ENCODE results near the gene NME7.
A peak's percentile ranks its signal among the peaks of the same experiment; 100 is the strongest.

Gene NME7

DNA sequence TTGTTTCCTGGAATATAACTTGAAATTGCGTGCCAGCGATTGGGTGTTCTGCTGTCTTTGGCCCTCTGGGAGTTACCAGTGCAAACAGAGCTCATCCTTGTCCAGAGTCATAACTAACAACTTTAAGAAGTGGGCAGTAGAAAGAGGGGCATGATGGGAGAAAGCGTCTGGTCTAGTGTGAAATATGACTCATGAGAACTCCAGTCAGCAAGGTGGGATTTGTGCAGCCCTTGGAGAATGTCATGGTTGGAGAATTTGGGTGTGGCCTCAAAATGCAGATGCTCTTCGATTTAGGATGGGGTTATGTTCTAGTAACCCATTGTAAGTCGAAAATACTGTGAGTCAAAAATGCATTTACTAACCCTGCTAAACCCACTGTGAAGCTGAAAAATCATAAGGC, 248.2 kb downstream of the NME7 start:
- no peak overlapping the region for H3K4me3 Mint-ChIP-seq
- DNase-seq, result no peak
- no peak overlapping the region for H3K27ac Mint-ChIP-seq
- H3K4me1 Mint-ChIP-seq (ENCODE audit: low read depth), result peaks cover 12% of the 10 kb centered on the region
- no peaks in the 10 kb centered on the region for H3K9me3 Mint-ChIP-seq
- H3K27me3 Mint-ChIP-seq, result no peaks in the 10 kb centered on the region
- peaks cover 4% of the 10 kb centered on the region for H3K36me3 Mint-ChIP-seq (ENCODE audit: low read depth)

DNA sequence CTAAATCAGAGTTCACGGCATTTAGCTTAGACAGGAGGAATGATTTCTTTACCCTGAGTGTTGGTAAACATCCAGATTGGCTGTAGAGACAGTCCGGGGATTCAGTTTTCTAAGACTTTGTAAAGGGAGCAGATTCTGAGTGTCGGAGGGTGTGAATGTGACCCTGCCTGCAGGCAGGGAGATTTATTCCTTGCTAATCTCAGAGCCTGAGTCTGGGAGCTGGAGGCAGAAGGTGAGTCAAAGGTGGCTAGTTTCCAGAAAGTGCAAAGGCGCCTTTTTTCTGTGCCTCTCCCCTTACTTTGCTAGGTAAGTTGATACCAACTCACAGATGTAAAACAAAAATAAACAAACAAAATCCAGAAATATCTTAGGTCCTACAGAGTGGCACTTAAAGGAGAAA, 249.4 kb downstream of the NME7 start:
- Mint-ChIP-seq H3K9me3 (no peaks in the 10 kb centered on the region), H3K36me3 (ENCODE audit: low read depth) (peaks cover 4% of the 10 kb centered on the region), H3K4me1 (ENCODE audit: low read depth) (peaks cover 12% of the 10 kb centered on the region), H3K4me3 (no peak overlapping the region), H3K27ac (no peak overlapping the region), H3K27me3 (no peaks in the 10 kb centered on the region)
- no peak for DNase-seq

DNA sequence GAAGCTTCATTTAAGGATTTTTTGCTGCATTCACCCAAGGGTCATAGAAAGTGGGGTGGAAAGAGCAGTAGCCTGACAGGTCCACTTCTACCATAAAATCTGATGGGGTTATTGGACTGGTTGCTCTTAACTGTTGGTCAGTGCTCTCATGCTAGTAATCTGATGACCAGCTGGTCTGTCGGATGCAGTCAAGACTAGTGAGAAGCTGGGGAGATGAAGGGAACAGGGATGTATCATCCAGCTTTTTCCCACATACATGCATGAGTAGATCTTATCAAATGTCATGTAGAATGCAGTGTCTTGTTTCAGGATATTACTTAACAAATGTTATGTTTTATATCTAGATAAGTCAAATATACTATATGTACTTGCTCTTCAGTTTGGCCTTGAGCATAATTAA, 250.0 kb downstream of the NME7 start:
- Mint-ChIP-seq H3K4me1 (ENCODE audit: low read depth) (peaks cover 12% of the 10 kb centered on the region), H3K9me3 (no peaks in the 10 kb centered on the region), H3K27ac (no peak overlapping the region), H3K4me3 (no peak overlapping the region), H3K27me3 (peaks cover 1% of the 10 kb centered on the region), H3K36me3 (ENCODE audit: low read depth) (peaks cover 7% of the 10 kb centered on the region)
- DNase-seq, result no peak

DNA sequence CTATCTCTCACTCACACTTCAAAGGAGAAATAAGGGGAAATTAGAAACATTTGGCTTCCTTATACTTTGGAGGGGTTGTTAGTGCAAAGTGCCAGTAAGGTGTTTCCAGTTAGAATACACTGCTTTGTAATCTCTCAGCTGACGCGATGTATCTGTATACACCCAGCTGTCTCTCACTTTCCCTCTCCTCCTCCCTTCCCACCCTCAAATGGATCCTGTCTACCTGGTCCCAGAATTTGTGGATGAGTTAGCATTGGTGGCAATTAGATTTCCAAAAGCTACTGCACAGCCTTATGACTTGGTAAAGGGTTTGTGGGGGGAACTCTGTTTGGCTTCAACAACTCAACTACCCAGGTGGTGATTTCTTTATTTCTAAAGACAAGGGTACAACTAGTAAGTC, 250.6 kb downstream of the NME7 start:
- no peak for DNase-seq
- Mint-ChIP-seq H3K36me3 (ENCODE audit: low read depth) (peaks cover 12% of the 10 kb centered on the region), H3K27ac (peak overlapping the region; percentile 19), H3K27me3 (peaks cover 7% of the 10 kb centered on the region), H3K9me3 (no peaks in the 10 kb centered on the region), H3K4me3 (no peak overlapping the region), H3K4me1 (ENCODE audit: low read depth) (peaks cover 12% of the 10 kb centered on the region)

DNA sequence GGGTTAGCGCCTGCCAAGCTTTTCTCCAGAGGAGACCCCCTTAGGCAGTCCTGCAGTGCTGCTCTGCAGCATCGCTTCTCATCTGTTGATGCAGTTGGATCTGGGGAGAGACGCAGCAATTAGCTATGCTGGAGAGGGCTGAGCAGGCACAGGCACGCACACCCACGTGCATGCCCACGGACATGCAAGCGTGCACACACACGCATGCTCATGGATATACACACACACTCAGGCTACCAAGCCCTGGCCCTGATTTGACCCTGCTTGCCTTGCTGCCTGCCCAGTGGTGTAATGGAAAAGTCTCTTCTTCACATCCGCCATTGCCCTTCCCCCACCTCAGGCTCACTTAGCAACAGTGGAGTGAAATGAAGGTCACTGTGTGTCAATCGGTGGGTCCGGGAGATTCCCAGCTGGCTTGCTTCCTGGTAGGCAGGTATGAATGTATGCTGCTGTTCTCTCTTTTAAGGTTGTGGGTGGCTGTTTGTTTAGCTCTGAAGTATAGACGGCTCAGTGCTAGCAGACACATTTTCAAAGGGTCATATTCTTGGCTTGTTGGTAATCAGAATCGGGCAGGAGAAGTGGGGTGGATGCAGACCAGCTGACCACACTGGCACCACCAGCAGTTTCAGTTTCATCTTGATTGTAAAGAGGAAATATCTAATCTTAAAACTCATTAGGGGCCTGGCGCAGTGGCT, 251.6 kb downstream of the NME7 start:
- Mint-ChIP-seq H3K36me3 (ENCODE audit: low read depth) (peaks cover 13% of the 10 kb centered on the region), H3K4me1 (ENCODE audit: low read depth) (peaks cover 15% of the 10 kb centered on the region), H3K4me3 (no peak overlapping the region), H3K27ac (no peak overlapping the region), H3K27me3 (peaks cover 8% of the 10 kb centered on the region), H3K9me3 (no peaks in the 10 kb centered on the region)
- no peak for DNase-seq

DNA sequence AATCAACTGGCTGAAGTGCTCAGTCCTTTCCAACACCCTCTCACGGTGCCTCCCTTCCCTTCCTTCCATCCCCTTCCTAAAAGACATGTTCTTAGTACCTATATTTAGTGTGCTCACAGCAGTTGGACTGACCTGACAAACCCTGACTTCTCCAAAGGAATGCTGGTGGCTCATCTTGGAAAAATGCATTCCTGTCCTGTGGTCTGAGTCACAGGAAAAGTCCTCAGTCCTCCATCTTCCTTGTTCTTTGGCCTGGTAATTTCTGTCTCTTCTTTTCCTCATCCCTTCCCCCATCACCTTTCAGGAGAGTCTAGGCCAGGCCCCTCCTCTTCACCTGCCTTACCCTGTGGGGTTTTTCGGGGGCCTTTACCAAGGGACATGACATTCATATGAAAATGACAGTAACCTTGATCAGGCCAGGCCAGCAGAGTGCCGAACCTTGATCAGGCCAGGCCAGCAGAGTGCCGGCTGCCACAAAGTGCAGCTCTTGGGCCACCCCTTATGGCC, 253.9 kb downstream of the NME7 start:
- Mint-ChIP-seq H3K4me1 (ENCODE audit: low read depth) (peaks cover 37% of the 10 kb centered on the region), H3K9me3 (no peaks in the 10 kb centered on the region), H3K4me3 (no peak overlapping the region), H3K27me3 (peaks cover 8% of the 10 kb centered on the region), H3K27ac (no peak overlapping the region), H3K36me3 (ENCODE audit: low read depth) (peaks cover 13% of the 10 kb centered on the region)
- no peak for DNase-seq

DNA sequence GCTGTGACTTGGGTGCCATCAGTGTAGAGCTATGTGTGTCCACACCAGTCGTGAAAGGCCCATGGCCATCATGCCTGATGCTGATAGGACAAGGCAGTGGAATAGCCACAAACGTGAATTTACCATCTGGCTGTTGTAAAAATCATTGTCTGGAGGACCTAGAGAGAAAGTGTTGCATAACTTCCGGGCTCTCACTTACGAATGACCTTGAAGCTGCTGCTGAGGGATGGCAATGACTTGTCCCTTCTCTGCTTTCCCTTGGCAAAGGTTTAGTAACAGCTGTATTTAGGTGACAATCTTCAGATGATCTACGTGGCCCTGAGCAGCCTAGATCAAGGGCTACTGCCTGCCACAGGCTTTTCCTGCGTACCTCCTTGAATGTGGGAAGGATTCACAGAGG, 255.4 kb downstream of the NME7 start:
- Mint-ChIP-seq H3K4me3 (no peak overlapping the region), H3K27ac (no peak overlapping the region), H3K9me3 (no peaks in the 10 kb centered on the region), H3K36me3 (ENCODE audit: low read depth) (peaks cover 13% of the 10 kb centered on the region), H3K27me3 (peaks cover 15% of the 10 kb centered on the region), H3K4me1 (ENCODE audit: low read depth) (peaks cover 49% of the 10 kb centered on the region)
- DNase-seq, result no peak

DNA sequence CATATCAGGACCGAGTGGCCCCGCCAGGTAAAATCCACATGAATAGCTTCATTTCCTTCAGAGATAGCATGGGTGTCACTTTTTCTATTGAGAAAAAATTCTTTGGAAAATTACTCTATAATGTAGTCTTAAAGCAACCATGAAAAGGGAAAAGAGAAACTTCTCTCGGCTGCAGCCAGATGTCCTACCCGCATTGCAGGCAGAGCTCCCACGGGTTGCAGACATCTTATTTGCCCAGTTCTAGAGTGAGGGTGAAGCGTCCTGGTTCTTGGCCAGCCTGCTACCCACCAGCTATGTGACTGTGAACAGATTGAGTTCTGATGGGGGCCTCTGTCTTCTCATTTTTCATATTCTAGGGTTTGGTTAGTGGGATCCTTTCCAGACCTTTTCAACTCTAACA, 256.1 kb downstream of the NME7 start:
- Mint-ChIP-seq H3K4me3 (no peak overlapping the region), H3K36me3 (ENCODE audit: low read depth) (peaks cover 13% of the 10 kb centered on the region), H3K27ac (no peak overlapping the region), H3K27me3 (peaks cover 18% of the 10 kb centered on the region), H3K4me1 (ENCODE audit: low read depth) (peaks cover 46% of the 10 kb centered on the region), H3K9me3 (no peaks in the 10 kb centered on the region)
- no peak for DNase-seq

DNA sequence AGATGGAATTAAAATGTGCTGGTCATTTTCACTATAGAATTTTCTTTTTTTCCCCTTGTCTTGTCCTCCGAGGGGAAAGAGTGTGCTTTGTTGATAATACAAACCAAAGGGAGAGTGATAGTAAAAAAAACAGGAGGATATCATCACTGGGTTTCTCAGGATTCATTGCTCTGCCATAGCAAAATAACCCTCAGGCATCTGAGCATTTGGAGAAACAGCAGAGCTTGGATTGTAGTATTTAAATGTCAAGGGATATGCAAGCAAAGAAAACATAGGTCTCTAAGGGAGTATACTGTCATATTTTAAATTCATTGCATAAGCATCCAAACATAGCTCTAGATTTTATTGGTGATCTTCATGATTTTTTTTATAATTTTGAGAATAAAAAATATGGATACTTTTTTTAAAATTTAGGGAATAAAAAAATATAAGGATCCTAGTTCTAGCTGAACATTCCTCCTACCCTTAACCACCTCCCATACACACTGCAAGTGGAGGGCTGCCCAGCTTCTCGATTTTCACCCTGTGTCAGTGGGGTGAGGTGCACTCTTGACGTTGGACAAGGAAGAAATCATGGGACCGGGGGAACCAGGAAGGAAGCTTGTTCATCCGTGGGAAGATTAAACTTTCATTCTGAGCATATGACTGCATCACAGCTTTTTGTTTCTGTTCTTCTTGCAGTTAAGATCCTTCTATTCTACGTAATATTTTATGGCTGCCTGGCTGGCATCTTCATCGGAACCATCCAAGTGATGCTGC, 256.7 kb downstream of the NME7 start:
- Mint-ChIP-seq H3K27me3 (peaks cover 18% of the 10 kb centered on the region), H3K4me3 (no peak overlapping the region), H3K9me3 (no peaks in the 10 kb centered on the region), H3K36me3 (ENCODE audit: low read depth) (peaks cover 9% of the 10 kb centered on the region), H3K4me1 (ENCODE audit: low read depth) (peaks cover 42% of the 10 kb centered on the region), H3K27ac (no peak overlapping the region)
- DNase-seq, result no peak

DNA sequence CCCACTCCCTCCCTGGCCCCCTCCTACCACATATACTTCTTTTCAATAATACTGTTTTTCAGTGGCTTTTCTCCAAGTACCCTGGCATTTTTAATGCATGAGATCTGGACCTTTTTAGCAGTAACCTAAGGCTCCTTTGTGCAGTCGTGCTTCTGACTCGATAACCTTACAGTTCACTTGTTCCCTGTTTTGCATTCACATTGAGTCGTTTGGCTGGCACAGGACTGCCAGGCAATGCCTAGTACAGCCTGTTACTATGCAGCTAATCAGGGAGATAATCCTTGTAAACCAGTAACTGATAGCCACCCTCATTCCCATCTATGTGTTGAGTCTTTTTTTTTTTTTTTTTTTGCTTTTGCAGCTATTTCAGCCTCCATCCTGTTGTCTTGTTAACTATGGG, 257.4 kb downstream of the NME7 start:
- Mint-ChIP-seq H3K27ac (no peak overlapping the region), H3K27me3 (peaks cover 20% of the 10 kb centered on the region), H3K4me1 (ENCODE audit: low read depth) (peaks cover 44% of the 10 kb centered on the region), H3K9me3 (no peaks in the 10 kb centered on the region), H3K36me3 (ENCODE audit: low read depth) (peaks cover 9% of the 10 kb centered on the region), H3K4me3 (peak overlapping the region; percentile 33)
- no peak for DNase-seq

DNA sequence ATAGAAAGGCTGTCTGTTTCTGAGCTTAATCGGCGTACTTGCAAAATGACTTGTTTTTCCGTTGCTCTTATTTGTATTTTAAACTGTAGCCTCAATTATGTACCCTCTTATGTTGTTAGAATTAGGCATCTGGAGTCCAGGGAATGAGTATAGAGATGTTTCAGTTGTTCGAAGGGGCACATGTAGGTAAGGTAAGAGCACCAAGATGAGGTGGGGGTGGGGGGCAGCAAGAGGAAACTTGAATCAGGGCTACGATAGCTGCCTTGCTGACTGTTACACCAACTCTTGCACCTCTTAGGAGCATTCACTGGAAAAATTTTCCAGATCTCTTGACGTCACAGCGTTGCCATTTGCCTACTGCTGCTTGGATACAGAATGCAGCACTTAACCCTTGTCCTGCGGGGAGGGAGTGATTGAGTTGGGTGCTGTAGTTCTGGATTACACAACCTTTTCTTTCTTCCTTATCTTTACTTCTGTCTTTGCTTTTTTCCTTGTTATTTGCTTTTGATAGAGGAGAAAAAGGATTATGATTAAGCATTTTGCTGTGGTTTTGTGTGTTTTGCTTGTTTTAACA, 257.9 kb downstream of the NME7 start:
- H3K9me3 Mint-ChIP-seq, result no peaks in the 10 kb centered on the region
- peak overlapping the region; percentile 66 for H3K27ac Mint-ChIP-seq
- H3K36me3 Mint-ChIP-seq (ENCODE audit: low read depth), result peaks cover 9% of the 10 kb centered on the region
- DNase-seq, result no peak
- H3K27me3 Mint-ChIP-seq, result peaks cover 25% of the 10 kb centered on the region
- peaks cover 44% of the 10 kb centered on the region for H3K4me1 Mint-ChIP-seq (ENCODE audit: low read depth)
- peak overlapping the region; percentile 33 for H3K4me3 Mint-ChIP-seq

DNA sequence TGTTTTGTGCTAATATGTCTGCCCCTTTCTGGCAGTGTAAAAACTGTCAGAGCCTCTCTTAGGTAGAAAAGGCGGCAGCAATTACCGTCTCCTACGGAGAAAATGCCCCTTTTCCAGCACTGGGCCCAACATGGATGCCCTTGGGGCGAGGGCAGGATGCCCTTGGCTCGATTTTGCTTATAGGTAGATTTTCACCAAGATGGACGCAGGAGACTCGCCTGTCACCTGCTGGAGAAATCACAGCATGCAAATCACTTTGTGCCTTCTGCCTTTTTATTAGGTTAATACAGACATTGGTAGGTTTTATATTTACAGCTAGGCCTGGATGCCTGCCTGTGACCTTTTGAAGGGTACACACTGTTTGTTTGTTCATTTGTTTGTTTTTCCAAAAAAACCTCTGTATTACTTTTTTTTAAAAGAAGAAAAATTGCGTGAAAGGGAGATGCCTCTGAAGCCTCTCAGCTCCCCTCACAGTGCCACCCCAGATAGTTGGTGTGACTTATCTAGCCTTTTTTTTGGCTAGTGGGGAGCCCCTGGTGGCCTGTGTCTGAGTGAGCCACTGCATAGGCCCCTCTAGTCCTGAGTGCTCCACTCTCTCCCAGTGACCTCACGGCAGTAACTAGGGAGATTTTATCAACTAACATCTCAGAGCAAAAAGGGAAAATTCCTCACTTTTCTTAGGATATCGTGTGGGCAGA, 258.6 kb downstream of the NME7 start:
- H3K36me3 Mint-ChIP-seq (ENCODE audit: low read depth), result peaks cover 9% of the 10 kb centered on the region
- DNase-seq, result no peak
- H3K4me3 Mint-ChIP-seq, result no peak overlapping the region
- H3K4me1 Mint-ChIP-seq (ENCODE audit: low read depth), result peaks cover 44% of the 10 kb centered on the region
- peaks cover 28% of the 10 kb centered on the region for H3K27me3 Mint-ChIP-seq
- no peak overlapping the region for H3K27ac Mint-ChIP-seq
- no peaks in the 10 kb centered on the region for H3K9me3 Mint-ChIP-seq

DNA sequence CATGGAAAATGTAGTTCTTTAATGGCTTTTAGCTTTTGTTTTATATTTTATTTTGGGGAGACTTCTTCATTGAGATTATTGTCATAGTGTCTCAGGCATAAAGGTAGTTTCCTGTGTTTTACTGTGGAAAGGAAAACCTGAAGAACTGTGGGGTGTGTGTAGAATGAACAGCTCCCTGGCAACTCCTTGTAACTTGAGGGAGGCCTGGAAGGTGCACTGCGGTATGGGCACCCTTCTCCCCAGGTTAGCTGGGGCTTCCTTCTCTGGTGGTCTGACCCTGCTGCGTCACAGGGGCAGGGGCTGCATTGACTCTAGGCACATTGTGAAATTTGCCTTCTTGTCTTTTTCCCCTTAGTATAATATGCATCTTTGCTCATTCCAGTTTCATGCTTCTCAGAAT, 259.4 kb downstream of the NME7 start:
- no peak for DNase-seq
- Mint-ChIP-seq H3K9me3 (no peaks in the 10 kb centered on the region), H3K27me3 (peaks cover 28% of the 10 kb centered on the region), H3K36me3 (ENCODE audit: low read depth) (peaks cover 9% of the 10 kb centered on the region), H3K4me1 (ENCODE audit: low read depth) (peaks cover 44% of the 10 kb centered on the region), H3K27ac (peak overlapping the region; percentile 66), H3K4me3 (peak overlapping the region; percentile 78)

DNA sequence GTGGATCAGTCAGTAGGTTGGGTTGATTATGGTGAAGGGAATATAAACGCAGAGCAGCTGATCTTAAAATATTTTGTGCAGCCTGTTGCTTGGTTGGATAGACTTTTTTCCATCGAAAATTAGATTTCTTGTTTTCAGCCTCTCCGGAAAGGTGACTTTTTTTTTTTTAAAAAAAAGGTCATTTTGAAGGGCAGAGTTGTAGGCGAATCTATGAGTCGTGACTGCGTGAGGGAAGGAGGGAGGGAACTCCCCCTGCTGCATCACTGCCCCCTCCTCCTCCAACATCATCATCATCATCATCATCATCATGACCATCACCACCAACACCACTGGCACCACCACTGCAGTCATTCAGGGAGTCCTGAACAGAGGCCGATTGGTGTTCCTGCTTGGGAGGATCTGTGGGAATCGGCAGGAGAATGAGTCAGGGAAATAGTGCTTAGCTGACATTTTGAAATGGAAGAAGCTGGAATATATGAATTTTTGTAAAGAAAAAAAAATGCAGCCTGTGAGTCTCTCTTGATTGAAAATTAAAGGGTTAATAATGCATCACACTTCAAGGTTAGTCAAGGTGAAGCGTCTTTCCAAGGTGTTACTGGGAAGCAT, 259.9 kb downstream of the NME7 start:
- H3K9me3 Mint-ChIP-seq, result no peaks in the 10 kb centered on the region
- peaks cover 27% of the 10 kb centered on the region for H3K27me3 Mint-ChIP-seq
- H3K27ac Mint-ChIP-seq, result peak overlapping the region; percentile 66
- peak overlapping the region; percentile 78 for H3K4me3 Mint-ChIP-seq
- peaks cover 7% of the 10 kb centered on the region for H3K36me3 Mint-ChIP-seq (ENCODE audit: low read depth)
- peaks cover 44% of the 10 kb centered on the region for H3K4me1 Mint-ChIP-seq (ENCODE audit: low read depth)
- no peak for DNase-seq

All from activated T-cell treated with anti-CD3 and anti-CD28 coated beads, Interleukin-2, amount 50 U/mL, for 24 hours (primary cell).